Caco-2 (cell line): ENCODE measurements around the gene BRINP1. TPM values are rescaled to one million over a fixed set of nuclear protein-coding genes. Genes with fewer than 3 reads are reported as not detected.

Source experiments
- BruUV-seq: library from RNA; stranded (reverse); fragments of 400-500 nt; replicated peaks from 2 replicates; lab custom pipeline; 2021; lab: Mats Ljungman, UMichigan
- CTCF ChIA-PET: fragments of 300-600 bp; sonication (Branson Sonifier 250); formaldehyde crosslinking; loops from one replicate; lab custom pipeline; 2022; ENCODE audit warnings: antibody characterized with exemption; lab: Charles Lee
- POLR2A ChIA-PET: fragments of 300-600 bp; sonication (Branson Sonifier 250); formaldehyde crosslinking; loops from one replicate; lab custom pipeline; 2022; ENCODE audit warnings: antibody characterized with exemption; lab: Charles Lee
- DNase-seq, 2 experiments: peaks; one replicate each; pipeline versions ENCODE4 v3.0.0 to v3.0.0-alpha.2; 2020 to 2022
- H3K27me3 ChIP-seq: replicated peaks from 2 replicates; pipeline ENCODE4 v1.6.0; 2011; ENCODE audit warnings: low read length; ENCODE audit not compliant: control insufficient read depth, insufficient read depth
- H3K36me3 ChIP-seq: 2 replicates; pipeline ENCODE4 v1.5.1; 2011; ENCODE audit warnings: low read length; ENCODE audit not compliant: control insufficient read depth, insufficient read depth
- H3K4me1 ChIP-seq: fragments of 250-450 bp; sonication (Bioruptor Pico); 2 replicates; pipeline ENCODE4 v1.5.1; 2020; ENCODE audit warnings: mild to moderate bottlenecking
- H3K4me3 ChIP-seq: 2 replicates; pipeline ENCODE4 v1.5.1; 2011; ENCODE audit warnings: low read depth, mild to moderate bottlenecking, control low read depth, low read length
- H3K9me3 ChIP-seq: fragments of 250-450 bp; sonication (Bioruptor Pico); 2 replicates; pipeline ENCODE4 v1.5.1; 2020; ENCODE audit warnings: mild to moderate bottlenecking, moderate library complexity
- H3K27ac Mint-ChIP-seq: one replicate; pipeline ENCODE4 v1.8.0; 2022; ENCODE audit warnings: mixed read lengths; ENCODE audit not compliant: unreplicated experiment
- H3K27me3 Mint-ChIP-seq: one replicate; pipeline ENCODE4 v1.8.0; 2022; ENCODE audit warnings: mixed read lengths; ENCODE audit not compliant: insufficient read depth, unreplicated experiment
- H3K36me3 Mint-ChIP-seq: one replicate; pipeline ENCODE4 v1.8.0; 2022; ENCODE audit warnings: mild to moderate bottlenecking, mixed read lengths; ENCODE audit not compliant: insufficient read depth, unreplicated experiment
- H3K4me1 Mint-ChIP-seq: one replicate; pipeline ENCODE4 v1.8.0; 2022; ENCODE audit warnings: low read depth, mixed read lengths; ENCODE audit not compliant: unreplicated experiment
- H3K4me3 Mint-ChIP-seq: one replicate; pipeline ENCODE4 v1.8.0; 2022; ENCODE audit warnings: mild to moderate bottlenecking, moderate library complexity, mixed read lengths; ENCODE audit not compliant: unreplicated experiment
- H3K9me3 Mint-ChIP-seq: one replicate; pipeline ENCODE4 v1.8.0; 2022; ENCODE audit warnings: mixed read lengths; ENCODE audit not compliant: unreplicated experiment
- CTCF ChIP-seq, 2 experiments: fragments of 200-600 bp in 1 of 2; IDR thresholded peaks; 1 replicate in 1 of 2; 2 replicates in 1 of 2; pipeline versions ENCODE4 v1.5.1 to v1.8.0; 2011 to 2022; ENCODE audit warnings: antibody characterized with exemption in 1 of 2, control low read depth in 1 of 2, inconsistent platforms in 1 of 2, low read depth in 1 of 2, low read length in 1 of 2, mild to moderate bottlenecking in 1 of 2, moderate library complexity in 1 of 2; ENCODE audit not compliant: insufficient read depth in 1 of 2, severe bottlenecking in 1 of 2, unreplicated experiment in 1 of 2
- intact Hi-C: fragments of 100-400 bp; cut with micrococcal nuclease; formaldehyde crosslinking; loops from one replicate; pipeline ENCODE4 v1.10.0; 2022; ENCODE audit not compliant: unreplicated experiment
- total RNA-seq: library from RNA; stranded (reverse); gene quantifications from 2 replicates; pipeline ENCODE4 v1.2.3, GENCODE V29; 2022

Gene BRINP1
- total RNA-seq, 1 experiment from 2014 or later: not detected

GRCh38 chr9:119137479-119137878, 231.8 kb downstream of the BRINP1 start:
- Mint-ChIP-seq H3K4me1 (no peaks in the 10 kb centered on the region), H3K27me3 (no peaks in the 10 kb centered on the region), H3K36me3 (no peaks in the 10 kb centered on the region), H3K4me3 (no peak overlapping the region), H3K9me3 (no peaks in the 10 kb centered on the region), H3K27ac (no peak overlapping the region)
- POLR2A ChIA-PET: no interaction called here
- Histone ChIP-seq H3K27me3 (no peaks in the 10 kb centered on the region), H3K4me3 (no peak overlapping the region), H3K4me1 (no peaks in the 10 kb centered on the region), H3K36me3 (no peaks in the 10 kb centered on the region), H3K9me3 (no peaks in the 10 kb centered on the region)
- no peak for TF ChIP-seq CTCF (IDR thresholded peaks at IDR 0.05; ENCODE audit: insufficient read depth in 1 of 2, low read depth in 1 of 2, low read length in 1 of 2, severe bottlenecking in 1 of 2, unreplicated experiment in 1 of 2)
- no peak for DNase-seq
- no TSS peak for BruUV-seq
- CTCF ChIA-PET: no interaction called here
- intact Hi-C loops: no loop called here

GRCh38 chr9:119126040-119126439, 243.2 kb downstream of the BRINP1 start:
- no peak overlapping the region for H3K4me3 ChIP-seq
- H3K4me1 Mint-ChIP-seq: no peaks in the 10 kb centered on the region
- CTCF ChIA-PET: no interaction called here
- no peaks in the 10 kb centered on the region for H3K36me3 ChIP-seq
- no peaks in the 10 kb centered on the region for H3K4me1 ChIP-seq
- H3K36me3 Mint-ChIP-seq: no peaks in the 10 kb centered on the region
- H3K27me3 ChIP-seq: no peaks in the 10 kb centered on the region
- no peak for TF ChIP-seq CTCF (IDR thresholded peaks at IDR 0.05; ENCODE audit: insufficient read depth in 1 of 2, low read depth in 1 of 2, low read length in 1 of 2, severe bottlenecking in 1 of 2, unreplicated experiment in 1 of 2)
- no TSS peak for BruUV-seq
- H3K4me3 Mint-ChIP-seq: no peak overlapping the region
- H3K9me3 ChIP-seq: no peaks in the 10 kb centered on the region
- no peak overlapping the region for H3K27ac Mint-ChIP-seq
- DNase-seq: no peak
- intact Hi-C loops: no loop called here
- POLR2A ChIA-PET: no interaction called here
- peaks cover 10% of the 10 kb centered on the region for H3K27me3 Mint-ChIP-seq
- no peaks in the 10 kb centered on the region for H3K9me3 Mint-ChIP-seq

- POLR2A ChIA-PET: no interaction called here
- Mint-ChIP-seq H3K4me3 (no peak overlapping the region), H3K27ac (no peak overlapping the region), H3K9me3 (no peaks in the 10 kb centered on the region), H3K4me1 (no peaks in the 10 kb centered on the region), H3K36me3 (no peaks in the 10 kb centered on the region), H3K27me3 (peaks cover 12% of the 10 kb centered on the region)
- intact Hi-C loops: no loop called here
- Histone ChIP-seq H3K4me3 (no peak overlapping the region), H3K4me1 (no peaks in the 10 kb centered on the region), H3K9me3 (no peaks in the 10 kb centered on the region), H3K27me3 (no peaks in the 10 kb centered on the region), H3K36me3 (no peaks in the 10 kb centered on the region)
- CTCF ChIA-PET: no interaction called here
- no peak for TF ChIP-seq CTCF (IDR thresholded peaks at IDR 0.05; ENCODE audit: insufficient read depth in 1 of 2, low read depth in 1 of 2, low read length in 1 of 2, severe bottlenecking in 1 of 2, unreplicated experiment in 1 of 2)
- no TSS peak for BruUV-seq
- no peak for DNase-seq
Observed at GRCh38 chr9:119121899-119122298, 247.3 kb downstream of the BRINP1 start.
